Bronchial epithelial cell (primary cell): ENCODE results near the gene BAG1. TPM values are rescaled to one million over a fixed set of nuclear protein-coding genes. Genes with fewer than 3 reads are reported as not detected.

Source experiments
- total RNA-seq: library from RNA; depleted of rRNA; stranded (reverse); fragments of >200 nt; gene quantifications from 2 replicates; pipeline ENCODE4 v1.2.1, GENCODE V29; 2014

Gene BAG1
- total RNA-seq, 1 donor from 2014 or later = 68.7 TPM

Other genes starting within 250 kb of the BAG1 start
- gene DNAJA1, start 239.4 kb downstream of the BAG1 start, total RNA-seq = 26.1 and 27.3 TPM in 2 replicates
- gene SMU1, start 188.0 kb downstream of the BAG1 start, total RNA-seq = 37.9 and 40.5 TPM in 2 replicates
- 21.3 and 30.3 TPM in 2 replicates for gene B4GALT1, start 97.4 kb downstream of the BAG1 start, total RNA-seq
- not detected in 2 replicates for gene SPINK4, start 24.5 kb downstream of the BAG1 start, total RNA-seq
- gene CHMP5, start 341 bp upstream of the BAG1 start, total RNA-seq = 173 and 182 TPM in 2 replicates
- gene NFX1, start 25.8 kb upstream of the BAG1 start, total RNA-seq = 19.2 and 25.5 TPM in 2 replicates
- gene AQP7, start 137.9 kb upstream of the BAG1 start, total RNA-seq = not detected in 2 replicates
- 47.7 and 363 TPM in 2 replicates for gene AQP3, start 182.9 kb upstream of the BAG1 start, total RNA-seq
- 21.0 and 35.3 TPM in 2 replicates for gene NOL6, start 209.2 kb upstream of the BAG1 start, total RNA-seq